Kidney epithelial cell (primary cell): ENCODE data around the gene CD151. TPM values are rescaled to one million over a fixed set of nuclear protein-coding genes. Genes with fewer than 3 reads are reported as not detected.
A peak's percentile ranks its signal among the peaks of the same experiment; 100 is the strongest.

Source experiments
- DNase-seq: peaks from one replicate; pipeline ENCODE4 v3.0.0-alpha.2; 2010; ENCODE audit warnings: low read depth
- H3K27me3 ChIP-seq: 2 replicates; pipeline ENCODE4 v1.6.0; 2011; ENCODE audit warnings: low read length; ENCODE audit not compliant: control insufficient read depth, insufficient read depth
- H3K36me3 ChIP-seq: 2 replicates; pipeline ENCODE4 v1.5.1; 2011; ENCODE audit warnings: low read length; ENCODE audit not compliant: control insufficient read depth, insufficient read depth
- H3K4me3 ChIP-seq: 2 replicates; pipeline ENCODE4 v1.5.1; 2011; ENCODE audit warnings: low read depth, mild to moderate bottlenecking, control low read depth, low read length
- CTCF ChIP-seq: IDR thresholded peaks from 2 replicates; pipeline ENCODE4 v1.5.1; 2011; ENCODE audit warnings: mild to moderate bottlenecking, moderate library complexity, low read length, control low read depth, inconsistent platforms; ENCODE audit not compliant: insufficient read depth, poor library complexity, severe bottlenecking
- total RNA-seq: library from RNA; depleted of rRNA; stranded (reverse); fragments of >200 nt; gene quantifications from 2 replicates; pipeline ENCODE4 v1.2.3, GENCODE V29; 2015

The CD151 gene
- total RNA-seq, 1 donor from 2014 or later = 644 TPM

GRCh38 chr11:837189-837989 lies 4.6 kb downstream of the CD151 start:
- no peak for DNase-seq
- H3K27me3 ChIP-seq = no peaks in the 10 kb centered on the region
- no peak for TF ChIP-seq CTCF
- no peak overlapping the region for H3K4me3 ChIP-seq
- peaks cover 11% of the 10 kb centered on the region for H3K36me3 ChIP-seq

GRCh38 chr11:837990-838307 lies 5.2 kb downstream of the CD151 start:
- H3K27me3 ChIP-seq = no peaks in the 10 kb centered on the region
- DNase-seq = no peak
- TF ChIP-seq CTCF = no peak
- H3K4me3 ChIP-seq = no peak overlapping the region
- peaks cover 11% of the 10 kb centered on the region for H3K36me3 ChIP-seq

GRCh38 chr11:838441-839279 lies 5.9 kb downstream of the CD151 start:
- no peak for DNase-seq
- Histone ChIP-seq H3K4me3 (no peak overlapping the region), H3K27me3 (no peaks in the 10 kb centered on the region), H3K36me3 (peaks cover 11% of the 10 kb centered on the region)
- peak; percentile 34 for TF ChIP-seq CTCF

- H3K36me3 ChIP-seq = peaks cover 11% of the 10 kb centered on the region
- no peak for TF ChIP-seq CTCF
- H3K27me3 ChIP-seq = no peaks in the 10 kb centered on the region
- DNase-seq = no peak
- H3K4me3 ChIP-seq = no peak overlapping the region
Observed at GRCh38 chr11:839280-839623, 6.5 kb downstream of the CD151 start.

GRCh38 chr11:839875-840617 lies 7.3 kb downstream of the CD151 start:
- H3K36me3 ChIP-seq = peaks cover 11% of the 10 kb centered on the region

More at GRCh38 chr11:839875-840617, 7.3 kb downstream of the CD151 start:
- DNase-seq = no peak
- Histone ChIP-seq H3K27me3 (no peaks in the 10 kb centered on the region), H3K4me3 (no peak overlapping the region)
- TF ChIP-seq CTCF = peak; percentile 42
